PC-9 (cell line): ENCODE results near the gene NELFB.

Experiments
- CTCF ChIP-seq: fragments of 200-600 bp; sonication (generic); conservative IDR thresholded peaks from 2 replicates; pipeline ENCODE4 v1.6.1; 2017; ENCODE audit warnings: mixed run types, antibody characterized with exemption, mild to moderate bottlenecking, moderate library complexity
- EZH2 ChIP-seq: fragments of 200-600 bp; sonication (generic); IDR thresholded peaks from 2 replicates; pipeline ENCODE4 v1.8.0; 2017; ENCODE audit warnings: antibody characterized with exemption, low read depth

GRCh38 chr9:137313956-137314560, 58.9 kb downstream of the NELFB start:
- no peak for TF ChIP-seq CTCF
- no peak for TF ChIP-seq EZH2
